ENCODE data around the gene DMD.

The DMD gene

DNA sequence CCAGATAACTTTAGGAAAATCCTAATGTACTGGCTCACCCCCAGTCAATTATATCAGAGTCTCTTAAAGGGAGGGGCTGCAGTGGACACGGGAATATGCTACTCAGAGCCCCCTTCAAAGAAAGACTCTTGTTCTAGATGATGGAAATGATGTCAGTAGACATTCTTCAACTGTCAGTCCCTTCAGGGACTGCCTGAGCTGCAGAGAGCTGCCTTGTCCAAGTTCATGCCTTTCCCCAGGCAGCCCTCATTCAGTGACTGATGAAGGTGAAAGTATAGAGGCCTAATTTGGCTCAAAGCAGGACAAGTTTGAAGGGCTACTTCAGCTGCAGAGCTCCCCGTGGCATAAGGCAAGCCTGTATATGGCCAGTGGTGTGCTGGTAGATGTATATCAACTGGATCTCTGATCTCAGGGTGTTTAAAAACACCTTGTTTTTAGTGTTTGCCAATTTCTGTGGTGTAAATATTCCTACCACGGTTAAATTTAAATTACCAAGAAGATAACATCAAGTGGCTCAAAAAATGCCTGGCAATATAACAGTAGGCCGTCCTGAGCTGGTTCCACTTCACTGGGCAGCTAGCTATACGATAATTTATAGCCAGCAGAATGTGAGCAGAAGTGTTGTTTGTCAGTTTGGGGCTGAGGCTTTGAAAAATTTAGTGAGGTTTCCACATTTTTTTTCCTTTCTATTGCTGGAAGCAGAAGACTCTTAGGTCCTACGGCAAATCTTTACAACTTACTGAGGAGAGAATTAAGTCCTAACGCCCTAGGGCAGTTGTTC, 1390.7 kb downstream of the DMD start:
- FAIRE-seq = no peak
- TF ChIP-seq TAF1 (IDR thresholded peaks at IDR 0.05; ENCODE audit: borderline replicate concordance, low read depth, low read length) = no peak
- no peak for TF ChIP-seq POLR2AphosphoS5 (IDR thresholded peaks at IDR 0.05; ENCODE audit: low read depth, low read length)
- TF ChIP-seq POLR2A (IDR thresholded peaks at IDR 0.05; ENCODE audit: low read depth, low read length) = no peak
- no peak for DNase-seq (ENCODE audit: insufficient read length)

DNA sequence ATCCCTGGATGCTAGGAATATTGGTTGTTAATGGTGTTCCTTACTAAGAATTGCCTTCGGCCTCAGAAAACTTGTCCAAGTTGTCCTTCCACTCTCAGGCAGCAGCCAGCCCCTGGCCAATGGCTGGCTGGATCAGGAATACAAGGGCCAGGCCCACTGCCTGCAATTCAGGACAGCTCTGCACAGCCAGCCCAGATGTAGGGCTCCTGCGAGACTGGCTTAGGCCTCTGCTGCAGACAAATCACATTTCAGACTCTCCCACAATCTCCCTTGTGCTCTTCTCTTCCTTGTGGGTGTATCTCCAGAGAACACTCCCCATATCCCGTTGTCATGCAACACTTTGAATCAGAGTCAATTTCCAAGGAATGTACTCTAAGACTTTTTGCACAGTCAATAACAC, 1391.9 kb downstream of the DMD start:
- no peak for FAIRE-seq

DNA sequence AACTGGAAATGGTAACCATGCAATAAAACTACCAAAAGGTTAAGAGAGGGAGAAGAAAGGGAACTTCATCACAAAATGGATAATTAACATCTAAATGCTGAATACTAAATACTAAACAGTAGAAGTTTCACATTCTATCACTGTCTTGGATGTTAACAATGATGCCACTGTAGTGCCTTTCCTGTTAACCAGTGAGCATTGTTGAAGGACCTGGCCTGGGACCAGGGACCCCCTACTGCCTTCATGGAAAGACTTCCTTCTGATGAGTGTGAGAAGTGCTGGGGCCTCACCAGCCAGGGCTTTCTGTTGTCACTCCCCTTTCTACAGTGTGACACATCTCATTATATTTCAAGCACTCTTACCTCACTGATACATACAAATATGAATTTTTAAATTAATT, 1400.2 kb downstream of the DMD start:
- no peak for TF ChIP-seq TAF1 (IDR thresholded peaks at IDR 0.05; ENCODE audit: borderline replicate concordance, low read depth, low read length)
- TF ChIP-seq POLR2A (IDR thresholded peaks at IDR 0.05; ENCODE audit: low read depth, low read length) = no peak
- no peak for TF ChIP-seq POLR2AphosphoS5 (IDR thresholded peaks at IDR 0.05; ENCODE audit: low read depth, low read length)
- FAIRE-seq = no peak

More for the DNA sequence above, 1391.9 kb downstream of the DMD start:
- TF ChIP-seq POLR2AphosphoS5 (IDR thresholded peaks at IDR 0.05; ENCODE audit: low read depth, low read length) (no peak), POLR2A (IDR thresholded peaks at IDR 0.05; ENCODE audit: low read depth, low read length) (no peak), TAF1 (IDR thresholded peaks at IDR 0.05; ENCODE audit: borderline replicate concordance, low read depth, low read length) (no peak)
- no peak for DNase-seq (ENCODE audit: insufficient read length)

DNA sequence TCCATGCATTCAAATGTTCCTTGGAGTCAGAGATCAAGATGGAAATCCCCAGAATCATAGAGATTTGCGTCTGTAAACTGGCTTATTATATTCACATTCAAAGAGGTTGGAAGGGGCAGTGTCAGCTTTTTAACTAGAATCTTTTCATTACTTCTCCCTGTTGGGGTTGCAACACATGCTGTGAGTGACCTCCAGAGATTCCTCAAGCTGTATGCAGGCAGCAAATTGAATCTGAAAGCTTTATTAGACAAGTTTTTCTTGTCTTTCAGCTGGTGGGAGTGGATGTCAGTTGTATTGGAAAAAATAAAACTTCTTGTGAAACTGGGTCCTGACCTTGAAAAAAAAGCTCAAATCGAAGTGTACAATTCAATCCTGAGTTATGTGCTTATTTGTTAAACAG, 1403.0 kb downstream of the DMD start:
- TF ChIP-seq TAF1 (IDR thresholded peaks at IDR 0.05; ENCODE audit: borderline replicate concordance, low read depth, low read length) = no peak
- TF ChIP-seq POLR2AphosphoS5 (IDR thresholded peaks at IDR 0.05; ENCODE audit: low read depth, low read length) = no peak
- no peak for TF ChIP-seq POLR2A (IDR thresholded peaks at IDR 0.05; ENCODE audit: low read depth, low read length)
- FAIRE-seq (no peak), DNase-seq (ENCODE audit: insufficient read length) (no peak)

More for the DNA sequence above, 1400.2 kb downstream of the DMD start:
- no peak for DNase-seq (ENCODE audit: insufficient read length)

DNA sequence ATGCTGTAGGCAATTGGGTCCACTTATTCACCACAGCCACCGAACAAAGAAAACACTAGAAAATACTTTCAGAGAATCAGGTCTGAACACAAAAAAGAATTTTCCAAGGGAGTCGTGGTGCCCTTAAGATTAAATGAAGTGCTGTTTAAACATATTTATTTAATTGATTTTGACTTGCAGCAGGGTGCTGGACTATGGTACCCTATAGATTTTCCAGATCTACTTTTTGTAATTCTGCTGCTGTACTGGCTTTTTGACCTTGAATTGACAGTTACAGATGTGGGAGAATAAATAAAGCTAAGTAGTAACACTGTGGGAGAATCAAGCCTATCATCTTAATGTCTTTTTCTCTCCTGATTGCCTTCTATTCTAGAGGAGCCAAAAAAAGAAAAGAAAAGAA, 1404.2 kb downstream of the DMD start:
- no peak for DNase-seq (ENCODE audit: insufficient read length)
- TF ChIP-seq POLR2A (IDR thresholded peaks at IDR 0.05; ENCODE audit: low read depth, low read length) (no peak), POLR2AphosphoS5 (IDR thresholded peaks at IDR 0.05; ENCODE audit: low read depth, low read length) (no peak), TAF1 (IDR thresholded peaks at IDR 0.05; ENCODE audit: borderline replicate concordance, low read depth, low read length) (no peak)
- no peak for FAIRE-seq

DNA sequence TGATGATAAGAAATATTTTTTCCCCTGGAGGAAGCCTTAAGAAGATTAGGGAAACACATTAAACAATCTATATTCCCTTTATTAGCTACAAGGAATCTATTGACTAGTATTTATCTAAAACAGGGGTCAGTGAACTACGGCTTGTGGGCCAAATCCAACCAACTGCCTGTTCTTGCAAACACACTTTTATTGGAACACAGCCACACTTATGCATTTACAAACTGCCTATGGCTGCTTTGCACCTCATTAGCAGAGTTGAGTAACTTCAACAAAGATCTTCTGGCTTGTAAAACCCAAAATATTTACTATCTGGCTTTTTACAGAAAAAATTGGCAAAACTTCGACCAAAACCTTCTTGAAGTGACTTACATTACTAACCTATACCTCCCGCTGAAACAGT, 1405.6 kb downstream of the DMD start:
- TF ChIP-seq POLR2A (IDR thresholded peaks at IDR 0.05; ENCODE audit: low read depth, low read length) (no peak), POLR2AphosphoS5 (IDR thresholded peaks at IDR 0.05; ENCODE audit: low read depth, low read length) (no peak)
- DNase-seq (ENCODE audit: insufficient read length) = no peak
- no peak for FAIRE-seq

DNA sequence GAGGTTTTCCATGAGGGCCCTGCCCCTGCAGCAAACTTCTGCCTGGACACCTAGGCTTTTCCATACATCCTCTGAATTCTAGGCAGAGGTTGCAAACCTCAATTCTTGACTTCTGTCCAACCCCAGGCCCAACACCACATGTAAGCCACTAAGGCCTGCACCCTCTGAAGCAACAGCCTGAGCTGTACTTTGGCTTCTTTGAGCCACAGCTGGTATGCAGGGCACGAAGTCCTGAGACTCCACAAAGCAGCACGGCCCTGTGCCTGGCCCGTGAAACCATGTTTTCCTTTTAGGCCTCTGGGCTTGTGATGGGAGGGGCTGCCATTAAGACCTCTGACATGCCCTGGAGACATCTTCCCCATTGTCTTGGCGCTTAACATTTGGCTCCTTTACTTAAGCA, 1411.1 kb downstream of the DMD start:
- TF ChIP-seq POLR2A (IDR thresholded peaks at IDR 0.05; ENCODE audit: low read depth, low read length) (no peak), POLR2AphosphoS5 (IDR thresholded peaks at IDR 0.05; ENCODE audit: low read depth, low read length) (no peak), TAF1 (IDR thresholded peaks at IDR 0.05; ENCODE audit: borderline replicate concordance, low read depth, low read length) (no peak)
- DNase-seq (ENCODE audit: insufficient read length) (no peak), FAIRE-seq (no peak)

DNA sequence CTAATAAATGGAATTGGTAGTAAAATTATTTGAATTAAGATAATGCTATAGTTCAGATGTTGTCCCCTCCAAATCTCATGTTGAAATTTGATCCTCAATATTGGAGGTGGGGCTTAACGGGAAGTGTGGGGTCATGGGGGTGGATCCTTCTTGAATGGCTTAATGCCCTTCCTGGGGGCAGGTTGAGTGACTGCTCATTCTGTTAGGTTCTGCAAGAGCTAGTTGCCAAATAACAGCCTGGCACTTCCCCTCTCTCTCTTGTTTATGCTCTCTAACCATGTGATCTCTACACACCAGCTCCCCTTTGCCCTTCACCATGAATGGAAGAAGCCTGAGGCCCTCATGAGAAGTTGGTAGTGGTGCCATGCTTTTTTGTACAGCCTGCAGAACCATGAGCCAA, 1414.7 kb downstream of the DMD start:
- FAIRE-seq (no peak), DNase-seq (ENCODE audit: insufficient read length) (no peak)
- TF ChIP-seq TAF1 (IDR thresholded peaks at IDR 0.05; ENCODE audit: borderline replicate concordance, low read depth, low read length) (no peak), POLR2A (IDR thresholded peaks at IDR 0.05; ENCODE audit: low read depth, low read length) (no peak), POLR2AphosphoS5 (IDR thresholded peaks at IDR 0.05; ENCODE audit: low read depth, low read length) (no peak)

DNA sequence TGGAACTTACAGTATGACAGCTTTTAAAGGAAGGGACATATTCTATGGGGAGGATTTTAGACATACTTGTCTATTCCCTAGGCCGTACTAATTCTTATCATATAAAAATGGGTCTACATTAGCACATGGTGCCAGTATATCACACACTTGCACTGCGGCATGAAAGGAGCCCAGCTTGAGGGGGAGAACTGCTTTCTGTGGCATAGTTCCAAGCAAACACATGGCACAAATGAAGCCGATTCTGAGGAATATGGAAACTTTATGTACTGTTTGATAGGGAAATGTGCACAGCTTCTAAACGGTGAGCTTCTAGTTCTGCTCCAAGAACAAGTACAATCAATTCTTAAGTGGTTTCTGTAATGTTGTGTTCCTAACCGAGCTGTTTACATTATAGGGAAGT, 1463.9 kb downstream of the DMD start:
- no peak for FAIRE-seq
- TF ChIP-seq POLR2A (IDR thresholded peaks at IDR 0.05; ENCODE audit: low read depth, low read length) = no peak
- TF ChIP-seq TAF1 (IDR thresholded peaks at IDR 0.05; ENCODE audit: borderline replicate concordance, low read depth, low read length) = no peak
- TF ChIP-seq POLR2AphosphoS5 (IDR thresholded peaks at IDR 0.05; ENCODE audit: low read depth, low read length) = no peak
- DNase-seq (ENCODE audit: insufficient read length) = no peak

DNA sequence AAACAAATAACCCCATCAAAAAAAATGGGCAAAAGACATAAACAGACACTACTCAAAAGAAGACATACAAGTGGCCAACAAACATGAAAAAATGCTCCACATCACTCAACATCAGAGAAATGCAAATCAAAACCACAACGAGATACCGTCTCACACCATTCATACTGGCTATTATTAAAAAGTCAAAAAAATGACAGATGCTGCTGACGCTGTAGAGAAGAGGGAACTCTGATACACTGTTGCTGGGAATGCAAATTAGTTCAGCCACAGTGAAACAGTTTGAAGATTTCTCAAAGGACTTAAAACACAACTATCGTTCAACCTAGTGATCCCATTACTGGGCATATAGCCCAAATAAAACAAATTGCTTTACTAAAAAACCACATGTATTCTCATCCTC, 1468.3 kb downstream of the DMD start:
- FAIRE-seq (no peak), DNase-seq (ENCODE audit: insufficient read length) (no peak)
- TF ChIP-seq POLR2A (IDR thresholded peaks at IDR 0.05; ENCODE audit: low read depth, low read length) = no peak
- TF ChIP-seq TAF1 (IDR thresholded peaks at IDR 0.05; ENCODE audit: borderline replicate concordance, low read depth, low read length) = no peak
- TF ChIP-seq POLR2AphosphoS5 (IDR thresholded peaks at IDR 0.05; ENCODE audit: low read depth, low read length) = no peak

DNA sequence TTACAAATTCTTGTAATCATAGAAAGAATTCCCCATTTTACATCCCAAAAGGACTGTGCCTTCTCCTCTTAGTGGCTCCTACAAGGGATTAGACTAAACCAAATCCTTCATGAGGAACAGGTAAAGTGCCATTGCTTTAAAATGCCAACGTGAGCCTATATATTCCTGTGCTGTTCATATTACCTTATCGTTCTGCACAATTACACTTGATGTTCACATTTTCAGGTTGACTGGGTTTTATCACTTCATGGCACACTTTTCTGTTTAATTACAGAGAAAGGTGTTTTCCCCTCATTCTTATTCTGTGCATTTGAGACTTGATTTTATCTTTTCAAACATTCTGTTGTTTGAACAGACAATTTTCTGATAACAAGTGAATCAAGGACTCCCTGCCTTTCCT, 1493.9 kb downstream of the DMD start:
- DNase-seq (ENCODE audit: insufficient read length) (no peak), FAIRE-seq (no peak)
- no peak for TF ChIP-seq POLR2AphosphoS5 (IDR thresholded peaks at IDR 0.05; ENCODE audit: low read depth, low read length)
- no peak for TF ChIP-seq POLR2A (IDR thresholded peaks at IDR 0.05; ENCODE audit: low read depth, low read length)
- TF ChIP-seq TAF1 (IDR thresholded peaks at IDR 0.05; ENCODE audit: borderline replicate concordance, low read depth, low read length) = no peak

DNA sequence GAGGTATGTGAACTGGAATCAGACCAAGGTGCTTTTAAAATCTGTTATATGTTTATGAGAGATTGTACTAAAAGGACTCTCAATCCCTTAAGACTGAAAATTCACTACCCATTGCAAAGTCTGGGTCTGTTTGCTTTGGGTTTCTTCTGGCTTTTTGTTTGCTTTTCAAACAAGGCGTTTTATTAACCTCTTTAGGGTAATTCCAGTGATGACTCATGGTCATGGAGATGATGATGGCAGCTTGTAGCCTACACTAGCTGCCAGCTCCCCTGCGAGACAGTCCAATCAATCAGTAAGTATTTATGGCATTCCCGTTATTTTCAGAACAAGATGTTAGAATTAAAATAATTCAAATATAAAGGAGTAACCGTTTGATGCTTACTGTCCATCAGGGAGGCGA, 1495.7 kb downstream of the DMD start:
- DNase-seq (ENCODE audit: insufficient read length) = no peak
- no peak for TF ChIP-seq POLR2A (IDR thresholded peaks at IDR 0.05; ENCODE audit: low read depth, low read length)
- no peak for TF ChIP-seq TAF1 (IDR thresholded peaks at IDR 0.05; ENCODE audit: borderline replicate concordance, low read depth, low read length)
- TF ChIP-seq POLR2AphosphoS5 (IDR thresholded peaks at IDR 0.05; ENCODE audit: low read depth, low read length) = no peak
- FAIRE-seq = no peak
